Right ventricle myocardium inferior (tissue), 1 donor: ENCODE results near the gene ZMYND8. TPM values are rescaled to one million over a fixed set of nuclear protein-coding genes. Genes with fewer than 3 reads are reported as not detected.
"Not testable (repeated sequence)": the region's sequence is repeated elsewhere in the genome, so short reads cannot be mapped to it uniquely, and the experiment has no call there.

Experiments
- ATAC-seq: fragments of 200-7000 bp; cut with Tn5 transposase; one replicate; pipeline ENCODE4 v1.9.1; 2020; ENCODE audit warnings: mild to moderate bottlenecking, moderate library complexity
- DNase-seq: peaks from one replicate; pipeline ENCODE4 v3.0.0; 2021; ENCODE audit errors: missing footprints
- intact Hi-C: fragments of 100-400 bp; cut with DNase I; formaldehyde crosslinking; loops from one replicate; pipeline ENCODE4 v1.11.0; 2022
- total RNA-seq: library from RNA; stranded (reverse); fragmentation: NEBNext Ultra II Directional; extraction: Animal tissue kit (Norgen Biotek cat#: 25700); gene quantifications from one replicate; pipeline ENCODE4 v1.2.1, GENCODE V29; 2021
- donor health status: DM: no; HTN: yes; CAD: no; lungs with severe emphysema.

Gene ZMYND8
- total RNA-seq, 1 donor from 2014 or later, result 36.1 TPM

GRCh38 chr20:47281376-47281775 is 75.1 kb downstream of the ZMYND8 start:
- DNase-seq, result no peak
- no peak for ATAC-seq
- intact Hi-C loops, result no loop called here

DNA sequence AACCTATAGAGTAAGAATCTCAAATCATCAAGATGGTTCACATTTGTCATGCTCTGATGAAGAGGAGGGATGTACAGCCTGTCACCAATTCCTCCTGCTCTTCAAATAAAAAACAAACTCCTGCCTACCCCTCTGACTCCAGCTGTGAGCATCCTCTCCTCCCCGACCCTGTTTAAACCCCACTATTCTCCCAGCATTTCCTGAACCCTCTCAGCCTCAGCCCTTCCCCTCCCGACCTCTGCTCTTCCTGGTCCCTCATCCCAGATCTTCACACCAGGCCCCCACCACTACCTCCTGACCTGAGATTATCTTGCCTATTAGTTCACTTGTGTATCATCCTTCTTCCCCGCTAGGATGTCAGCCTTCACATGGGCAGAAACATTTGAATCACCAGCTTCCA is 75.8 kb downstream of the ZMYND8 start:
- ATAC-seq, result no peak
- DNase-seq, result no peak
- intact Hi-C loops, result no loop called here

- no peak for DNase-seq
Measured at GRCh38 chr20:47280228-47280627, 76.3 kb downstream of the ZMYND8 start.

GRCh38 chr20:47278907-47279348 is 77.6 kb downstream of the ZMYND8 start:
- no peak for ATAC-seq
- no peak for DNase-seq
- intact Hi-C loops, result no loop called here

More at GRCh38 chr20:47280228-47280627, 76.3 kb downstream of the ZMYND8 start:
- ATAC-seq, result no peak
- intact Hi-C loops, result no loop called here

DNA sequence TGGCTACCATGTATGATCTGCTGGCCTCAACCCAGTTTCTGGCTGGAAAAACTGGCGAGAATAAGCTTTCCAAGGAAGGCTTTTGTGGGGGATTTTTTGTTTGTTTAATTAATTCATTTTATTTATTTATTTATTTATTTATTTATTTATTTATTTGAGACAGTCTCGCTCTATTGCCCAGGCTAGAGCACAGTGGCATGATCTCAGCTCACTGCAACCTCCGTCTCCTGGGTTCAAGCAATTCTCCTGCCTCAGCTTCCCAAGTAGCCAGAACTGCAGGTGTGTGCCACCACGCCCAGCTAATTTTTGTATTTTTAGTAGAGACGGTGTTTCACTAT is 79.0 kb downstream of the ZMYND8 start:
- ATAC-seq, intact Hi-C loops, DNase-seq: not testable (repeated sequence)

GRCh38 chr20:47276851-47277534 is 79.5 kb downstream of the ZMYND8 start:
- ATAC-seq (peak; percentile 53), DNase-seq (peak; percentile 76)
- intact Hi-C loops, result no loop called here

DNA sequence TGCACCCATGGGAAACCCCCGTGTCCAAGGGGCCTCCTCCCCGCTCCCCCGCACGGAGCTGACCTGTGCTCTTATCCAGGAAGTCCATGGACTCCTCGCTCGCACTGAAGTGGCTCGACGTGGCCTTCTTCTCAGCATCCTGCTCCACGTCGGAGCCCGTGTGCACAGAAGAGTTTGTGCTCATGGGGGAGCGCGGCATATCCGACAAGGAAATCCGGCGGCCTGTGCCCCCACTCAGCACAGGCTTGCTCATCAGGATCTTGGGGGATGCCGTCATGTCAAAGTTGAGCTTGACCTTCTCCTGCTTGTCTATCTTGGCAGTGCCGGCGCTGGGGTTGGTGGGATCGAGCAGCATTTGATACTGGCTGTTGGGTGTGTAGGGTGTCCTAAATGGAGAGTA is 80.2 kb downstream of the ZMYND8 start:
- DNase-seq (no peak), ATAC-seq (no peak)
- intact Hi-C loops, result no loop called here

DNA sequence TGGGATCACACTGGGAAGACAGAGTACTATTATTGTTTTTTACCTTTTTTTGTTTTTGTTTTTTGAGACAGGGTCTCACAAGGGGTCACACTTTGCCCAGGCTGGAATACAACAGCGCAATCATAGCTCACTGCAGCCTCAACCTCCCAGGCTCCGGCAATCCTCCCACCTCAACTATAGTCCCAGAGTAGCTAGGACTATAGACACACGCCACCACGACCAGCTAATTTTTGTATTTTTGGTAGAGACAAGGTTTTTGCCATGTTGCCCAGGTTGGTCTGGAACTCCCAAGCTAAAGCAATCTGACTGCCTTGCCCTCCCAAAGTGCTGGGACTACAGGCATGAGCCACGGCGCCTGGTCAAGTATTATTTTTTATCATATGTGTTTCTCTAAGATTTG is 81.0 kb downstream of the ZMYND8 start:
- no peak for ATAC-seq
- intact Hi-C loops, result no loop called here

DNA sequence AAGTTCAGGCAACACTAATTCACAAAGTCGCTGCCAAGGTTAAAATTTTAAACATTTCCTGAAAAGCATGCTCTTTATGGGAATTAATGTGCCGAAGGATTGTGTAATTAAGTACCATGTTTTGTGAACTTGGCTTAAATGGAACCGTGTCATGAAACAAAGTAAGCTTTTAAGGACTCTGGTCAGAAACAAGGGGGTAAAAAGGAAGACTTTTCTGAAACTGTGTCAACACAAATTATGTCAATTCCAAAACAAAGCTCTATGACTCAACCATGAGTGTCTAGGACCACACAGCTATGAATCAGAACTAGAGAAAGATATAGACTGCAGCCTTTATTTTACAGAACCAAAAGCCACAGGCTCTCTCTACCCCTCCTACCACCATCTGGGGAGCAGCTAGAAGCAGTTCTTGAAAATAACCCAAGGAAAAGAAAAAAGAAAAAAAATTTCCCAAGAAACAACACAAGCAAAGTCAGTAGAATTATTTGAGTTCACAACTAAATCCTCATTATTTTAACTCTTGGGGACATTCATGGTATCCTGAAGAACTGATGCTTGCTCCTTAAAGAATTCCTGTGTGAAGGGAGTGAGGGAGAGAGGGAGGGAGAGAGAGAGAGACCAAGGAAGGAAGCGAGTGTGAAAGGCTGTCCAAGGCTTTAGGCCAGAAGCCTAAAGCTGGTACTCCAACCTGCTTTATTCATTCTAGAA is 81.9 kb downstream of the ZMYND8 start:
- peak; percentile 32 for ATAC-seq
- DNase-seq, result no peak
- intact Hi-C loops, result loop anchor here (5.0 kb wide), 2 partner anchors 43 to 67 kb away; no protein-coding TSS in a partner anchor

More for the DNA sequence above, 81.0 kb downstream of the ZMYND8 start:
- DNase-seq, result no peak

DNA sequence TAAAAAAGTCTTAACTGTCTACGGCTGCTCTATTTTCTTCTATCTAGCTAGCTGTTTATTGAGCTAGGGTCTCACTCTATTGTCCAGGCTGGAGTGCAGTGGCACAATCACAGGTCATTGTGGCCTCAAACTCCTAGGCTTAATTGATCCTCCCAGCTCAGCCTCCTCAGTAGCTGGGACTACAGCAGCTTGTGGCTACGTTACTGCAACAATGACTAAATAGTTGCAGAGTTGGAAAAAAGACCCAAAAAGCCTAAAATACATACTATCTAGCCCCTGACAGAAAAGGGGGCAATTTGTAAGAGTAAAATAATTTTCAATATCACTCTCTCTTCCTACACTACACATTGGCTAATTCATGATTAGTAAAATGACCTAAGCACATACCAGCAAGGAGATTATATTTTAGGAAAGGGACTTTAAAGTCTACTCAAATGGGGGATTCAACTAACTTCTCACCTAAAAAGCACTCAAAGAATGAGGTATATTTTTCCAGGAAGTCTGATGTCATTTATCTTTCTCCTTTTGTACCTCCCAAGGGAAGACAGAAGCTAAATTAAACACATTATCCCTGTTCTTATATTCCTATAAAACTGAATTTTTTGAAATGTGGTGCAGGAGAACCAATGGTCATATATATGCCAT is 82.8 kb downstream of the ZMYND8 start:
- intact Hi-C loops, result loop anchor here (1.0 to 5.0 kb wide), 5 partner anchors 44 to 347 kb away; no protein-coding TSS in a partner anchor
- ATAC-seq (no peak), DNase-seq (no peak)

DNA sequence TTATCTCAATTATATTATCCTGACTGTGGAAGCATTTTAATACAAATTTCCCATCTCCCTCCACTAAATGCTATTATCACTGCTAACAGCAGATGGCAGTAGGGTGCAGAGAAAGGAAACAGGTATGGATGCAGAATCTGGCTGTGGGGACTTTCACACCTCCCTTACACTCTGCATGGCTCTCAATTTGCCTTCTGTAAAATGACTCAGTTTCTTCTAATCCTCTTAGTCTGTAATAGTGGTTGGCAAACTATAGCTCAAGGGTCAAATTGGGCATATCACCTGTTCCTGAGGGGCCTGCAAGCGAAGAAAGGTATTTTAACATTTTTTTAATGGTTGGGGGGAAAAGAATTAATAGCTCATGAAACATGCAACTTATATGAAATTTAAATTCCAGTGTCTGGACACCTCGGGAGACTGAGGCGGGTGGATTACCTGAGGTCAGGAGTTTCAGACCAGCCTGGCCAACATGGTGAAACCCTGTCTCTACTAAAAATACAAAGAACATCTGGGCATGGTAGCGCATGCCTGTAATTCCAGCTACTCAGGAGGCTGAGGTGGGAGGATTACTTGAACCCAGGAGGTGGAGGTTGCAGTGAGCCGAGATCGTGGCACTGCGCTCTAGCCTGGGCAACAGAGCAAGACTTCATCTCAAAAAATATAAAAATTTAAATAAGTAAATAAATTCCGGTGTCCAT is 83.5 kb downstream of the ZMYND8 start:
- ATAC-seq, result peak; percentile 71
- DNase-seq, result no peak
- intact Hi-C loops, result loop anchor here (1.0 to 5.0 kb wide), 5 partner anchors 44 to 348 kb away; no protein-coding TSS in a partner anchor

- intact Hi-C loops, result loop anchor here (5.0 kb wide), 2 partner anchors 46 to 64 kb away; no protein-coding TSS in a partner anchor
- no peak for DNase-seq
- ATAC-seq, result no peak
Measured at GRCh38 chr20:47271046-47271615, 85.4 kb downstream of the ZMYND8 start.

DNA sequence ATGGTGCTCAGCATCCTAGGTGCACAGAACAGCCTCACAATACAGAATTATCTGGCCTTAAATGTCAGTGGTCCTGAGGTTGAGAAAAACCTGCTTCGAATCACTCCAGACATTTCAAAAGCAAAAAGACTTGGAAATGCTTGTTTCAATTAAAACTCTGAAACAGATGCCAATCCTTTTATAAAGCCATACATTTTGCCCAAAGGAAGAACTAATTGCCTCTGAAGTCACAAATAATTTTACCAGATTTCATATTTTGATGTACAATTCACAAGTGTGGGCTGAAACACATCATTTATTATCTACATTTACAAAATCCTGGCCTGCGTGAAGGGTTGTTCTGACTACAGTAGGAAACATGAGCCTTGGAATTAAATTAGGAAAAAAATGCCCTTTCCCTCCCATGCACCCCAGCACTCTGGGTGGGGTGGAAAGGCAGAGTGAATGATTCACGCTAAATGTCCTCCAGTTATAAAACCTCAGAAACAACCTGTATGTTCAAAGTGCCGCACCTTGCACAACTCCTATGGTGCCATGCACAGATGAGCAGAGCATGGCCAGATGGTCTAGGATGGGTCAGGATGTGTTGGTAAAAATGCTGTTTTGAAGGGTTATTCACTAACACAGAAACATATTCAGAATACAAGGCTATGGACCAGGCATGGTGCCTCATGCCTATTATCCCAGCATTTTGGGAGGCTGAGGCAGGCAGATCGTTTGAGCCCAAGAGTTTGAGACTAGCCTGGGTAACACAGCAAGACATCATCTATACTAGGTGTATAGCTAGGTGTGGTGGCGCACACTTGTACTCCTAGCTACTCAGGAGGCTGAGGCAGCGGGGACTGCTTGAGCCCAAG is 87.0 kb downstream of the ZMYND8 start:
- intact Hi-C loops, result loop anchor here (5.0 kb wide), 2 partner anchors 48 to 62 kb away; no protein-coding TSS in a partner anchor
- ATAC-seq (no peak), DNase-seq (no peak)

- ATAC-seq (no peak), DNase-seq (no peak)
- intact Hi-C loops, result no loop called here
Measured at GRCh38 chr20:47267621-47268020, 88.9 kb downstream of the ZMYND8 start.

DNA sequence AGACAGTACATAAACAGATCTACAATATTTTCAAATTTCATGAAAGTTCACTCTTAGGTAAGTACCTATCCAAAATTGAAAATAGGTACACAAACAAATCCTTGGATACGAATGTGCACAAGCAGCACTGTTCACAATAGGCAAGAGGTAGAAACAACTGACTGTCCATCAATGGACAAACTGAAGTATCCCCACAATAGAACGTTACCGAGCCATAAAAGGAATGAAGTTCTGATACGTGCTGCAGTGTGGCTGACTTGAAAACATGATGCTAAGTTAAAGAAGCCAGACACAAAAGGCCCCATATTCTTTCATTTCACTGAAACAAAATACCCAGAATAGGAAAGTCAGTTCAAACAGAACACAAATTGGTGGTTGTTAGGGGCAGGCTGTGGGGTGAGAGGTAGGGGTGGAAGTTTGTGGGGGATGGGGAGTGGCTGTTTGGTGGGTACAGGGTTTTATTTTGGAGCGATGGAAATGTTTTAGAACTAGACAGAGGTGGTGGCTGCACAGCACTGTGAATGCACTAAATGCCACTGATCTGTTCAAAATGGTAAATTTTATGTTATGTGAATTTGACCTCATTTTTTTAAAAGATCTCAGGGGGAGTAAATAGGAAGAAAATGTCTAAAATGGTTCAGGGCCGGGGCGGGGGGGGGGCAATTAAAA is 89.5 kb downstream of the ZMYND8 start:
- intact Hi-C loops, result no loop called here
- ATAC-seq, result no peak
- no peak for DNase-seq

DNA sequence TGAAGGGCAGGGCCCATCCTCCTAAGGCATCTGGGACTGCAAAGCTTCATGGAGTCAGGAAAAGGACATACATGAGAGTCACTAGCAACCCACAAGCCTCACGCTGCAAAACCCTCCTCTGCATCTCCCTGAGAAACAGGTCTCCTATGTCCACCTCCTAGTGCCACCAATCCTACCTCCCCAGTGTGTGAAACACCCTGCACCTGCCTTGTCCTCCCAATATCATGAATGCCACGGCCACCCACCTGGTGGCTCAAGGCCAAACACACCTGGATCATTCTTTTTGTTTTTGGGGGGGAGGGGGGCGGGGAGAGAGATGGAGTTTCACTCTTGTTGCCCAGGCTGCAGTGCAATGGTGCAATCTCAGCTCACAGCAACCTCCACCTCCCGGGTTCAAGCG is 90.5 kb downstream of the ZMYND8 start:
- intact Hi-C loops, result no loop called here
- DNase-seq (no peak), ATAC-seq (no peak)

DNA sequence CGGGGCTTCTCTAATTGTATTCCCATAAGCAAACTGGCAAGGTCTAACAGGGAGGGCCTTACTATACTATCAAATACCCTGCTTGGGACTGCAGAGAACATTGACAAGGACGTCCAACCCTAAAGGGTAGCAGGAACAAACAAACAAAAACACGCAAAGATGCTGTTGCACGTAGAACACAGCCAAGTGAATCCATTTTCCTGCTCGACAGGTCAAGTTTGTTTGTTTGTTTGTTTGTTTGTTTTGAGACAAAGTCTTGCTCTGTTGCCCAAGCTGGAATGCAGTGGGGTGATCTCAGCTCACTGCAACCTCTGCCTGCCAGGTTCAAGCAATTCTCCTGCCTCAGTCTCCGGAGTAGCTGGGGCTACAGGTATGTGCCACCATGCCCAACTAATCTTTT is 91.3 kb downstream of the ZMYND8 start:
- DNase-seq (no peak), ATAC-seq (no peak)
- intact Hi-C loops, result no loop called here
